T-helper 1 cell treated with Interleukin-12 subunit alpha and Interleukin-12 subunit beta and Interleukin-4 antibody, amounts not matched to agents 30 μg/mL and 1 μg/mL, for 36 hours (primary cell): ENCODE data around the gene PANX2.
"Not testable (repeated sequence)": the region's sequence is repeated elsewhere in the genome, so short reads cannot be mapped to it uniquely, and the experiment has no call there.

Experiments
- H3K27ac Mint-ChIP-seq: one replicate; pipeline ENCODE4 v1.8.0; 2021; ENCODE audit warnings: mild to moderate bottlenecking, mixed read lengths
- H3K27me3 Mint-ChIP-seq: one replicate; pipeline ENCODE4 v1.8.0; 2021; ENCODE audit warnings: low read depth, mixed read lengths
- H3K36me3 Mint-ChIP-seq: one replicate; pipeline ENCODE4 v1.8.0; 2021; ENCODE audit warnings: low read depth, mixed read lengths
- H3K4me1 Mint-ChIP-seq: one replicate; pipeline ENCODE4 v1.8.0; 2021; ENCODE audit warnings: low read depth, mixed read lengths
- H3K4me3 Mint-ChIP-seq: one replicate; pipeline ENCODE4 v1.8.0; 2021; ENCODE audit warnings: mild to moderate bottlenecking, moderate library complexity, mixed read lengths
- H3K9me3 Mint-ChIP-seq: one replicate; pipeline ENCODE4 v1.8.0; 2021; ENCODE audit warnings: mixed read lengths

The PANX2 gene, protein sequence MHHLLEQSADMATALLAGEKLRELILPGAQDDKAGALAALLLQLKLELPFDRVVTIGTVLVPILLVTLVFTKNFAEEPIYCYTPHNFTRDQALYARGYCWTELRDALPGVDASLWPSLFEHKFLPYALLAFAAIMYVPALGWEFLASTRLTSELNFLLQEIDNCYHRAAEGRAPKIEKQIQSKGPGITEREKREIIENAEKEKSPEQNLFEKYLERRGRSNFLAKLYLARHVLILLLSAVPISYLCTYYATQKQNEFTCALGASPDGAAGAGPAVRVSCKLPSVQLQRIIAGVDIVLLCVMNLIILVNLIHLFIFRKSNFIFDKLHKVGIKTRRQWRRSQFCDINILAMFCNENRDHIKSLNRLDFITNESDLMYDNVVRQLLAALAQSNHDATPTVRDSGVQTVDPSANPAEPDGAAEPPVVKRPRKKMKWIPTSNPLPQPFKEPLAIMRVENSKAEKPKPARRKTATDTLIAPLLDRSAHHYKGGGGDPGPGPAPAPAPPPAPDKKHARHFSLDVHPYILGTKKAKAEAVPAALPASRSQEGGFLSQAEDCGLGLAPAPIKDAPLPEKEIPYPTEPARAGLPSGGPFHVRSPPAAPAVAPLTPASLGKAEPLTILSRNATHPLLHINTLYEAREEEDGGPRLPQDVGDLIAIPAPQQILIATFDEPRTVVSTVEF

DNA sequence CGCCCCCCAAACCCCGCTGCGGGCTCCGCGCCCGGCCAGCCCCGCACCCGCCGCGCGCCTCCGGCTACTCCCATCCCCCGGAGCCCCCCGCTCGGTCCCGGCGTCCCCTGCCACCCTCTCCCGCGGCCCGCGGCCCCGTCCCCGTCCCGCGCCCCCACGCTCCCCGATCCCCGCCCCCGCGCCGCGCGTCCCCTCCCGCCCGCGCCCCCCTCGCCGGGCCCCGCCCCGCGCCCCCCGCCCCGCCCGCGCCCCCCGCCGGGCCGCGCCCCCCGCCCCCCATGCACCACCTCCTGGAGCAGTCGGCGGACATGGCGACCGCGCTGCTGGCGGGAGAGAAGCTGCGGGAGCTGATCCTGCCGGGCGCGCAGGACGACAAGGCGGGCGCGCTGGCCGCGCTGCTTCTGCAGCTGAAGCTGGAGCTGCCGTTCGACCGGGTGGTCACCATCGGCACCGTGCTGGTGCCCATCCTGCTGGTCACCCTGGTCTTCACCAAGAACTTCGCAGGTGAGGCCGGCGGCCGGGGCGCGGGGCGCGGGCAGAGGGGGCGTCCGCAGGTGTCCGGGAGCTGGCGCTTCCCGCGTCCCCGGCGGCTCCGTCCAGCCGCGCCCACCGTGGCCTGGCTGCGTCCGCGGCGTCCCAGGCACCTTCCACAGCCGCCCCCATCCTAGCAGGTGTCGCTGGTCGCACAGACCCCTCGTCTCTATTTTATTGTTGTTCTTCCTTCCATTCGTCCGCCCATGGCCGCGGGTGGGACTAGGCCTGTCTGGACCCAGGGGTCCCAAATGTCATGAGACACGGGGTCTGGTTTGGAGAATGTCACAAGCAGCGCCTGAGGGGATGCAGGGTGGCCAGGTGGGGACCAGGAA lies at the start of gene PANX2:
Gene PANX2 (plus strand): TSS at position 279 of the 866 bp plus-strand sequence. CDS start 0 bp downstream, at position 279.
- Mint-ChIP-seq H3K27me3 (peaks cover 46% of the 10 kb centered on the region), H3K27ac (no peak within 1 kb of the TSS), H3K36me3 (peaks cover 2% of the 10 kb centered on the region), H3K9me3 (no peaks in the 10 kb centered on the region), H3K4me1 (no peaks in the 10 kb centered on the region), H3K4me3 (peak within 1 kb of the TSS; percentile 71)

- peaks cover 31% of the 10 kb centered on the region for H3K27me3 Mint-ChIP-seq
- no peak overlapping the region for H3K27ac Mint-ChIP-seq
- no peaks in the 10 kb centered on the region for H3K36me3 Mint-ChIP-seq
- H3K9me3 Mint-ChIP-seq, result peaks cover 9% of the 10 kb centered on the region
- H3K4me1 Mint-ChIP-seq, result no peaks in the 10 kb centered on the region
- H3K4me3 Mint-ChIP-seq, result no peak overlapping the region
These were observed 49.3 kb upstream of the PANX2 start for GRCh38 chr22:50121202-50121740.

GRCh38 chr22:50123119-50123518 lies 47.4 kb upstream of the PANX2 start:
- H3K27me3 Mint-ChIP-seq, result peaks cover 32% of the 10 kb centered on the region
- no peak overlapping the region for H3K27ac Mint-ChIP-seq
- H3K4me1 Mint-ChIP-seq, result no peaks in the 10 kb centered on the region
- no peak overlapping the region for H3K4me3 Mint-ChIP-seq
- no peaks in the 10 kb centered on the region for H3K36me3 Mint-ChIP-seq
- peaks cover 9% of the 10 kb centered on the region for H3K9me3 Mint-ChIP-seq

GRCh38 chr22:50125029-50125428 lies 45.5 kb upstream of the PANX2 start:
- no peaks in the 10 kb centered on the region for H3K36me3 Mint-ChIP-seq

DNA sequence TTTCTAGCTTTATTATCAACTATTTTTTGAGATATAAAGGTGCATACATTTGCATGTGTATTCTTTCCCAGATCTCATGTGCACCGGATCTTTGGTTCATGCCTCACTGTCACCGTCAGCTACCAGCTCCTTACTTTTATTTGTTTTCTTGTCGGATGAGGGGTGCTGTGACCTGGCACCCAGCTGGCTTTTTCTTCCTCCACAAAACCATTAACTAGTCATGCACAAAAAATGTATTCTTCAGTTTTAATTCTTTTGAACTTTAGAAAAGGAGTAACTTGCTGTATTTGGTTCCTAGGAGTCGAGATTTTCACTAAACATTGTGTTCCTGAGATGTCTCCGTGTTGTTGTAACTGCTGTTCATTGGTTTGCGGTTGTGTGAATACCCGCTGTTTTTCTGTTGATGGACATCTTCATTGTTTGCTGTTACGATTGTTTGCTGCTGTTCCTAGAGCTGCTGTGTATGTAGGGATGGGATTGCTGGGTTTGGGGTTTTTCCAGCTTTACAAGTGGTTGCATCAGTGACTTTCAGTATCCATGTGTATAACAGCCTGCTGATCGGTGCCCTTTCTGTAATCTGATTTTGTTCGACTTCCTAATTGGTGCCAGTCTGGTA lies 41.3 kb upstream of the PANX2 start:
- Mint-ChIP-seq H3K9me3 (no peaks in the 10 kb centered on the region), H3K27me3 (peaks cover 38% of the 10 kb centered on the region), H3K4me3 (no peak overlapping the region), H3K27ac (no peak overlapping the region), H3K4me1 (no peaks in the 10 kb centered on the region), H3K36me3 (no peaks in the 10 kb centered on the region)

More at GRCh38 chr22:50125029-50125428, 45.5 kb upstream of the PANX2 start:
- Mint-ChIP-seq H3K27ac (no peak overlapping the region), H3K4me3 (no peak overlapping the region), H3K27me3 (peaks cover 34% of the 10 kb centered on the region), H3K4me1 (no peaks in the 10 kb centered on the region), H3K9me3 (peaks cover 9% of the 10 kb centered on the region)

DNA sequence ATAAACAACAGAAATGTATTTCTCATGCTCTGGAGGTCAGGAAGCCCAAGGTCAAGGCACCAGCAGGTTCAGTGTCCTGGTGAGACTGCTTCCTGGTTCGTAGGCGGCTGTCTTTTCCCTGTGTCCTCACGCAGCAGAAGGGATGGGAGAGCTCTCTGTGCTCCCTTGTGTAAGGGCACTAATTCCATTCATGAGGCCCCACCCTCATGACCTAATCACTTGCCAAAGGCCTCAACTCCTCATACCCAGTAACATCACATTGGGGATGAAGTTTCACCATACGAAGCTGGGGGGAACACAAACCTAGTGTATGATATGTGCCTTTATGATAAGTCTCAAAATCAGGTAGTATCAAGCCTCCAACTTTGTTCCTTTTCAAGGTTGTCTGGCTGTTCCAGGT lies 38.6 kb upstream of the PANX2 start:
- H3K9me3 Mint-ChIP-seq, result no peaks in the 10 kb centered on the region
- H3K4me3 Mint-ChIP-seq, result no peak overlapping the region
- no peaks in the 10 kb centered on the region for H3K36me3 Mint-ChIP-seq
- no peak overlapping the region for H3K27ac Mint-ChIP-seq
- no peaks in the 10 kb centered on the region for H3K4me1 Mint-ChIP-seq
- peaks cover 39% of the 10 kb centered on the region for H3K27me3 Mint-ChIP-seq

DNA sequence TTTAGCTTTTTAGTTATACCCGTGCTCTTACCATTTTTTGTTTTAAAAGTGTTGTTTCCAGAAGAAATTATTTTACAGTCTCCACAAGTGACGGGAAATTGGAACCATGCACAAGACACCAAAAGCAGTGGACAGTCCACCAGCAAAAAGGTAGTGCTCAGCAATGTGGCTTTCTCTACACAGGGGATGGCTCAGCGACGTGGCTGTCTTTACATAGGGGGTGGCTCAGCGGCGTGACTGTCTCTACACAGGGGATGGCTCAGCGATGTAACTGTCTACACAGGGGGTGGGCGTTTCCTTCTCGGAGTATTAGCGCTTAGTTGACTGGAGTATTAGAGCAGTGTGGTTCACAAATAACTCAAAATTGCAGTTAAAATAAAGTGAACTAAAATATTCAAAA lies 36.0 kb upstream of the PANX2 start:
- no peaks in the 10 kb centered on the region for H3K36me3 Mint-ChIP-seq
- H3K27me3 Mint-ChIP-seq, result peaks cover 45% of the 10 kb centered on the region
- no peak overlapping the region for H3K4me3 Mint-ChIP-seq
- no peaks in the 10 kb centered on the region for H3K9me3 Mint-ChIP-seq
- H3K27ac Mint-ChIP-seq, result no peak overlapping the region
- no peaks in the 10 kb centered on the region for H3K4me1 Mint-ChIP-seq

- no peaks in the 10 kb centered on the region for H3K9me3 Mint-ChIP-seq
- H3K4me1 Mint-ChIP-seq, result no peaks in the 10 kb centered on the region
- H3K27ac Mint-ChIP-seq, result no peak overlapping the region
- no peaks in the 10 kb centered on the region for H3K36me3 Mint-ChIP-seq
- H3K27me3 Mint-ChIP-seq, result peaks cover 32% of the 10 kb centered on the region
- no peak overlapping the region for H3K4me3 Mint-ChIP-seq
These were observed 33.9 kb upstream of the PANX2 start for GRCh38 chr22:50136581-50137015.

DNA sequence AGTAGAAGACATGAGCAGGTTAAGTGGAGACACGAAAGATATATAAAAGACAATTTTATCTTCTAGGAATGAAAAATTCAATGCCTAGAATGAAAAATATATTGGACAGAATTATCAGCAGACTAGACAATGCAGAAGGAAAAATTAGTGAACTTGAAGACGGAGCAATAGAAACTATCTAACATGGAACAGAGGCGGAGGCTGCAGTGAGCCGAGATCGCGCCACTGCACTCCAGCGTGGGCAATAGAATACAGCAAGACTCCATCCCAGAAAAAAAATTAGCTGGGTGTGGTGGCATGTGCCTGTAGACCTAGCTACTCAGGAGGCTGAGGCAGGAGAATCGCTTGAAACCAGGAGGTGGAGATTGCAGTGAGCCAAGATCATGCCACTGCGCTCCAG lies 33.3 kb upstream of the PANX2 start:
- H3K4me3 Mint-ChIP-seq, result not testable (repeated sequence)

GRCh38 chr22:50138041-50138440 lies 32.5 kb upstream of the PANX2 start:
- no peaks in the 10 kb centered on the region for H3K9me3 Mint-ChIP-seq
- H3K36me3 Mint-ChIP-seq, result no peaks in the 10 kb centered on the region
- H3K27me3 Mint-ChIP-seq, result peaks cover 28% of the 10 kb centered on the region
- H3K4me1 Mint-ChIP-seq, result no peaks in the 10 kb centered on the region
- H3K27ac Mint-ChIP-seq, result no peak overlapping the region
- H3K4me3 Mint-ChIP-seq, result no peak overlapping the region

More for the DNA sequence above, 33.3 kb upstream of the PANX2 start:
- not testable (repeated sequence) for H3K9me3 Mint-ChIP-seq, H3K4me1 Mint-ChIP-seq, H3K27ac Mint-ChIP-seq, H3K36me3 Mint-ChIP-seq
- H3K27me3 Mint-ChIP-seq, result peaks cover 27% of the 10 kb centered on the region

DNA sequence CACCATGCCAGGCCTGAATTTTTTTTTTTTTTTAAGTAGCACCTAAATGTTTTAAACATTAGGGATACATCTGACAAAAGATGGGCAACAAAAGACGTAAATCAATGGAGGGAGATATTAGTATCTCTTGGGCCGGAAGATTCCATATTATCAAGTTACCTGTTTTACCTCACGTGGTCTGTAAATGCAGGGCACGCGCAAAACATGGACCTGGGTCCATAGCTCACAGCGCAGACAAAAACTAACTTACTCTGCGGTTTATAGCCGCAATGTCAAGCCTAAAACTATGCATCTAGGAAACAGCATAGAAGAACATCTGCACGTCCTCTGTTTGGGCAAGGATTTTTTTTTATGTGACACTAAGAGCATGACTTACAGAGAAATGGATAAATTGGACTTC lies 31.5 kb upstream of the PANX2 start:
- Mint-ChIP-seq H3K36me3 (no peaks in the 10 kb centered on the region), H3K27ac (no peak overlapping the region), H3K27me3 (peaks cover 30% of the 10 kb centered on the region), H3K9me3 (no peaks in the 10 kb centered on the region), H3K4me3 (no peak overlapping the region), H3K4me1 (no peaks in the 10 kb centered on the region)

- H3K27me3 Mint-ChIP-seq, result peaks cover 25% of the 10 kb centered on the region
- no peak overlapping the region for H3K4me3 Mint-ChIP-seq
- H3K4me1 Mint-ChIP-seq, result no peaks in the 10 kb centered on the region
- H3K9me3 Mint-ChIP-seq, result no peaks in the 10 kb centered on the region
- H3K27ac Mint-ChIP-seq, result no peak overlapping the region
- no peaks in the 10 kb centered on the region for H3K36me3 Mint-ChIP-seq
These were observed 30.6 kb upstream of the PANX2 start for GRCh38 chr22:50139843-50140415.

DNA sequence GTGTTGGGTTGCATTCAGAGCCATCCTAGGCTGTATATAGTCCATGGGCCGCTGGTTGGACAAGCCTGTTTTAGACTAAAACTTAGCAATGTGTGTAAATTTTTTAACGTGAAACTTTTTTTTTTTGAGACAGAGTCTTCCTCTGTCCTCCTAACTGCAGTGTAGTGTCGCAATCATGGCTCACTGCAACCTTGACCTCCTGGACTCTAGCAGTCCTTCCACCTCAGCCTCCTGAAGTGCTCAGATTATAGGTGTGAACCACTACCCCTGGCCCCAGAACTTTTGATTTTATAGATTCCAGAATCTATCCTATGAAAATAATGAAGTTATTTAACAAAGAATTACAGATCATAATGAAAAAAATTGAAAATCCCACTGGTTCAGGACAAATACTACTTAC lies 29.9 kb upstream of the PANX2 start:
- Mint-ChIP-seq H3K27me3 (peaks cover 25% of the 10 kb centered on the region), H3K27ac (no peak overlapping the region), H3K36me3 (no peaks in the 10 kb centered on the region), H3K9me3 (no peaks in the 10 kb centered on the region), H3K4me3 (no peak overlapping the region), H3K4me1 (no peaks in the 10 kb centered on the region)

DNA sequence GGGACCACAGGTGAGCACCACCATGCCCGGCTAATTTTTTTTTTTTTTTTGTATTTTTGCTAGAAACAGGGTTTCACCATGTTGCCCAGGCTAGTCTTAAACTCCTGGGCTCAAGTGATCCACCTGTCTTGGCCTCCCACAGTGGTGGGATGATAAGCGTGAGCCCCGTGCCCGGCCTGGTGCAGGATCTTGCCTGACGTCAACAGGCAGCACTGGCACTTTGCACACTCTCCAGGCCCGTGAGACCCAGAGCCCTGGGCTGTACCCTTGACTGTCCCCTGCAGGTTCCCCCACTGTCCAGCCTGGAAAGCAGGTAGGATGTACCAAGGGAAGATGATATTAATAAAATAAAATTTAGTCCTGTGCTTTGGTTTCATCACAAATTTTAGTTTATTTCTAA lies 29.1 kb upstream of the PANX2 start:
- no peaks in the 10 kb centered on the region for H3K9me3 Mint-ChIP-seq
- no peak overlapping the region for H3K4me3 Mint-ChIP-seq
- no peak overlapping the region for H3K27ac Mint-ChIP-seq
- H3K4me1 Mint-ChIP-seq, result no peaks in the 10 kb centered on the region
- no peaks in the 10 kb centered on the region for H3K36me3 Mint-ChIP-seq
- H3K27me3 Mint-ChIP-seq, result peaks cover 19% of the 10 kb centered on the region
